ENCODE results near the gene NDUFS6.

DNA sequence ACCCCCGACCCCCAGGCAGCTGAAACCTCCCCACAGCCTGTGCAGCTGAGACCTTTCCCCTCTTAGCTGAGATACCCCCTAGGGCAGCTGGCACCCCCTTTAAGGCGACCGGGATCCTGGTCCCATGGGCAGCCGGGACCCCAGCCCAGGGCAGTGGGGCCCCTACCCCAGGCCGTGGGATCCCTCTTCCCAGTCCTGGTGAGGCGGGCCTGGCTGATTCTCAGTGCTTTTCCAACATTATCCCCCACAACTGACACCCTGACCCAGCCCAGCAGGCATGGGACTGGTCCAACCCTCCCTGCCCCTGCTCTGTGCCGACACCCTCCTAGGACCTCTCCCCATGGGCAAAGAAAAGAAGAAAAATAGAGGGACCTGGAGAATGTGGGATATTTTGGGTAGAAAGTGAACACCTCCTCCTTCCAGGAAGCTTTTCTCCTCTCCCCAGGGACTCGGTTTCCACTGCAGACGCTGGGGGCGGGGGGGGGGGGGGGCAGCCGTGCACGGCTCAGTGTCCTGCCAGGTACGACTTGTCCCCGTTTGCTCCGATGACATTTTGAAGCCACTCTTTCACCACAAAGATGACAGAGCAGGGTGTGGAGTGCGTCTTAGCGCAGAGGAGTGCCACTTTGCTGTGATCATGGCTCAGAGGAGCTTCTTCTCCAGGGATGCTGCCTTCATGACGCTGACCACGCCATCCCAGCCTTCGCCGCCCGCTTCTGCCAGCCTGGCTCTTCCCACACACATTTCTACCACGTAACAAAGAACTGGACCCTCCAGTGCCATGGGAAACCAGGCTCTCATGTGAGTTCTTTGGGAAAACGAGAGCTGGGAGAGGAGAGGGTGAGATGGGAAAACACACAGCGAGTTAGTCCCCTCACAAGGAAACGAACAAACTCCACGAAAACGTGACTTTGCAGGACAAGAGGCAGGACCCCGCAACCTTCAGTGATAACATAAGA, 49.1 kb upstream of the NDUFS6 start:
- TF ChIP-seq, protein P1, sequence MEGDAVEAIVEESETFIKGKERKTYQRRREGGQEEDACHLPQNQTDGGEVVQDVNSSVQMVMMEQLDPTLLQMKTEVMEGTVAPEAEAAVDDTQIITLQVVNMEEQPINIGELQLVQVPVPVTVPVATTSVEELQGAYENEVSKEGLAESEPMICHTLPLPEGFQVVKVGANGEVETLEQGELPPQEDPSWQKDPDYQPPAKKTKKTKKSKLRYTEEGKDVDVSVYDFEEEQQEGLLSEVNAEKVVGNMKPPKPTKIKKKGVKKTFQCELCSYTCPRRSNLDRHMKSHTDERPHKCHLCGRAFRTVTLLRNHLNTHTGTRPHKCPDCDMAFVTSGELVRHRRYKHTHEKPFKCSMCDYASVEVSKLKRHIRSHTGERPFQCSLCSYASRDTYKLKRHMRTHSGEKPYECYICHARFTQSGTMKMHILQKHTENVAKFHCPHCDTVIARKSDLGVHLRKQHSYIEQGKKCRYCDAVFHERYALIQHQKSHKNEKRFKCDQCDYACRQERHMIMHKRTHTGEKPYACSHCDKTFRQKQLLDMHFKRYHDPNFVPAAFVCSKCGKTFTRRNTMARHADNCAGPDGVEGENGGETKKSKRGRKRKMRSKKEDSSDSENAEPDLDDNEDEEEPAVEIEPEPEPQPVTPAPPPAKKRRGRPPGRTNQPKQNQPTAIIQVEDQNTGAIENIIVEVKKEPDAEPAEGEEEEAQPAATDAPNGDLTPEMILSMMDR (conservative IDR thresholded peaks at IDR 0.05; ENCODE audit: low read depth, low read length): no peak
- TF ChIP-seq EZH2 (IDR thresholded peaks at IDR 0.05; ENCODE audit: low read length, unreplicated experiment) (no peak), EZH2phosphoT487 (IDR thresholded peaks at IDR 0.05; ENCODE audit: borderline replicate concordance, low read length) (no peak)
